IPS DF 4.7 (cell line): ENCODE data around the gene SYAP1.
"Not testable (repeated sequence)": the region's sequence is repeated elsewhere in the genome, so short reads cannot be mapped to it uniquely, and the experiment has no call there.

Source experiments
- DNase-seq: peaks from one replicate; pipeline ENCODE4 v3.0.0-alpha.2; 2013; ENCODE audit warnings: low spot score; ENCODE audit errors: extremely low read depth

Gene SYAP1

DNA sequence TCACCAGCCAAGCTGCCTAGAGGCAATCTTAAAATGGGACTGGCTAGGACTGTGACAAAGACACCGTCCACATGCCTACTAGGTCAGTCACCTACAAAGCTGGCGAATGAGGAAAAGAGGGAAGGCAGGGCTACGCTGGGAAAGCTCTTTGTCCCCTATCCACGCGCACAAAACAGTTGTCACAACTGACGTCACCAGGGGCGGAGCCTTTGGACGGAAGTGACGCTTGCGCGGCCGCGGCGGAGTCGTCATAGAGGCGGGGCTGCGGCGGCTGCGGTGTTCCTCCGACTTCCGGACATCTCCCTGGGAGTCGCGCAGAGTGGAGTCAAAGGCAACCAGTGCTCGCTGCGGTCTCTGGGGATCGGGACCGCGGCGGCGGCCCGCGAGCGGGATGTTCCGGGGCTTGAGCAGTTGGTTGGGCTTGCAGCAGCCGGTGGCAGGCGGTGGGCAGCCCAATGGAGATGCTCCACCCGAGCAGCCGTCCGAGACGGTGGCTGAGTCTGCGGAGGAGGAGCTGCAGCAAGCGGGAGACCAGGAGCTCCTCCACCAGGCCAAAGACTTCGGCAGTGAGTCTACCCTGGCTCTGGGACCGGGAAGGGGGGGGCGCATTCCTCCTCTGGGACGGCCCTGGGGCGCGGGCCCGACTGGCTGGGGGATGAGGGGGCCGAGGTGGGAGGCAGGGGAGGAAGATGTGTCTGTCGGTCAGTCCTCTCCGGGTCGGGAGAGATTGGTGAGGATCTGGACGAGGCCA is at the start of gene SYAP1:
SYAP1 (plus strand) TSS at position 279 of the 751 bp plus-strand sequence; CDS start at position 392, 113 bp downstream.
- DNase-seq: peak; percentile 69

DNA sequence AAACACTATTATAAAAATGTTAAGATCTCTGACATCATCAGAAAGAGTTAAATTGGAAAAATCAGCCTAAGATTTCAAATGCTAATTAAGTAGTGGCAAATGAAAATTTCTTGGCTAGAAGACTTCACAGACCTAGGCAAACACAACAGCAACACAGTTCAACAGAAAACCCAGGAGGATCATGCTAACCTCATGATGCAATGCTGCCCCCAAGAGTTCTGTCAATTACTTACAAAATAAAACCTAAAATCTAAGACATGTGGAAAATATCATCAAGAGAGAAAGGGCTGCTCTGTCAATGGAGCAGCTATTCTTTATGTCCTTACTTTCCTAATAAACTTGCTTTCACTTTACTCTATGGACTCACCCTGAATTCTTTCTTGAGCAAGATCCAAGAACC is 48.4 kb upstream of the SYAP1 start:
- DNase-seq: no peak

DNA sequence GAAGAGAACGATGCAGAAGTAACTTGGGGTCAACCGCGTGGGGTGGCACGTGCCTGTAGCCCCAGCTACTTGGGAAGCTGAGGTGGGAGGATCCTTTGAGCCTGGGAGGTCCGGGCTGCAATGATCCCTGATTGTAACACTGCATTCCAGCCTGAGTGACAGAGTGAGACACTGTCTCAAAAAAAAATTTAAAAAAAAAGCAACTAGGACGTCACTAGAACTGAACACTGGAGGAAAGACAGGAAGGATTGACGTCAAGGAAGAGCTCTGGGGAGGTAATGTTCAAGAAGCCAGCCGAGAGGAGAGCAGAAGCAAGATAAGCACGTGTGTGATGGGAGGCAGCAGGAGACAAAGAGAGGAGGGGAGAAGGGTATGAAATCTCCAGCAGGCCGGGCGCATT is 40.7 kb upstream of the SYAP1 start:
- DNase-seq: no peak

- DNase-seq: no peak
These were observed 36.3 kb upstream of the SYAP1 start for GRCh38 chrX:16683007-16683664.

GRCh38 chrX:16687514-16687913 is 31.9 kb upstream of the SYAP1 start:
- no peak for DNase-seq

DNA sequence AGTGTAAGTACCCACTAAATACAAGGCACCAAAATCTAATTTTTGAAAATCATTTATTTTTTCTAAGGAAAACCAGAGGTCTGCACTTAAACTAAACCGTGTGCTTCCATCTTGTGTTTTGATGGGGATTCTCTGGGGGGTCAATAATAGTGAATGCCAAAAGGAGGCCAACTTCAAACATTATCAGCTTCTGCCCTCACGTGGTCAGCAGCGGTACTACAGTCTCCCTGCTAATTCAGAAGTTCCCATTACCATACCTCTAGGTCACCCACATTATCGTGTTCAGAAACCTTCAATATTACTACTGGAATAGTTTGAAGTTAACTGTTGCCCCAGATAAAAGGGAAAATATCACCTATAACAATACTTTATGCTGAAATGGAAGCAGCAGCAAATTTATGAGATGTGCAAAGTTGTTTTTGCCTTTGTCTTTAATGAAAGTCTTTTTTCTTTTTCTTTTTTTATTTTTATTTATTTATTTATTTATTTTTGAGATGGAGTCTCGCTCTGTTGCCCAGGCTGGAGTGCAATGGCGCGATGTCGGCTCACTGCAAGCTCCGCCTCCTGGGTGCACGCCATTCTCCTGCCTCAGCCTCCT is 24.2 kb upstream of the SYAP1 start:
- DNase-seq: no peak

DNA sequence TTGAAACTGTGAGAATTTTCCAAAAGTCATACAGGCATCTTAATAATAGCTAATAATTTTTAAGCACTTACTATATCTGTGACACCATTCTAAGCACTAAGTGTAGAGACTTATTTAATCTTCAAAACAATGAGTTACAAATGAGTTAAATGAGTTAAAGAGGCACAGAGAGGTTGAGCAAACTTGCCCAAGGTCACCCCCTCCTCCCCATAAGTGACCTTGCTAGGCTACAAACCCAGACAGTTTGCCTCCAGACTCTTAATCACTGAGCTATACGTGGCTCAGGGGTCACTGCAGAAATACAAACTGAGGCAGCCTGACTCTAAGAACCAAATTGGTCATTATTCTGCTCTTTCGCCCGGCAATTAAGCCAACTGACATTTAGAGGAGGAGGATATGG is 22.5 kb upstream of the SYAP1 start:
- DNase-seq: no peak

- no peak for DNase-seq
These were observed 20.0 kb upstream of the SYAP1 start for GRCh38 chrX:16699389-16699788.

DNA sequence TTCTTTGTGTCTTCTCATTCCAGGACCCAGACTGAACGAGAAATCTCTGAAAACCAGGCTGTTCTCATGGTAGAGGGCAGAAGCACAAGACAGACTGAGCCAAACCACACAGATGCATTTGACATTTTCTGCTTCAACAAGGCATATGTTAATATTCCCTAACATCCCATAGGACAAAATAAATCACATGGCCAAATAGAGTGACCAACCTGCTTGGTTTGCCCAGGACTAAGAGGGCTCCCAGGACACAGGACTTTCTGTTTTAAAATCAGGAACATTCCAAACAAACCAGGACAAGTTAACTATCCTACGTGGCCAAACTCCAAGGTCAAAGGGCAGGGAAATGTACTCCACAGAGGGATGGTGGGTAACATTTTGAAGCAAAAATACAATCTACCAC is 18.7 kb upstream of the SYAP1 start:
- no peak for DNase-seq

DNA sequence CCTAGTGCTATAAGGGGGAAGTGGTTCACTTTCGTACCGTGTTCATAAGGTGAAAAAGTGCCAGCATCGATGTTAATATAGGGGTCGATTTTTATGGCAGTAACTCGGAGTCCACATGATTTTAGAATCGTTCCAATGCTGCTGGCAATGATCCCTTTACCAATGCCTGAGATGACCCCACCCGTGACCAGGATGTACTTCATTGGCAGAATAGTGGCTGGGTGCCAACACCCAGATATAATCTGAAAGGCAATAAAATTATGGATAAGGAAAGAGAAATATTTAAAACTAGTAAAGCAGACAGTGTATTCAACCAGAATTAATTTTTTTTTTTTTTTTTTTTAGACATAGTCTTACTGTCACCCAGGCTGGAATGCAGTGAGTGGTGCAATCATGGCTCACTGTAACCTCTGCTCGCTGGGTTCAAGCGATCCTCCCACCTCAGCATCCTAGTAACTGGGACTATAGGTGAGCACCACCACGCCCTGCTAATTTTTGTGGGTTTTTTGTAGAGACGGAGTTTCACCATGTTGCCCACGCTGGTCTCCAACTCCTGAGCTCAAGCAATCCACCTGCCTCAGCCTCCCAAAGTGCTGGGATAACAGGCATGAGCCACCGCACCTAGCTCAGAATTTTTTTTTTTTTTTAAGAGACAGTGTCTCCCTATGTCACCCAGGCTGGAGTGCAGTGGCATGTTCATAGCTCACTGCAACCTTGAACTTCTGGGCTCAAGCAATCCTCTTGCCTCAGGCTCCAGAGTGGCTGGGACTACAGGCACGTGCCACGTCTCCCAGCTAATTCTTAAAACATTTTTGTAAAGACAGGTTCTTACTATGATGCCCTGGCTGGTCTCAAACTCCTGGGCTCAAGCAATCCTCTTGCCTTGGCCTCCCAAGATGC is 16.5 kb upstream of the SYAP1 start:
- DNase-seq: no peak

GRCh38 chrX:16705370-16705769 is 14.0 kb upstream of the SYAP1 start:
- no peak for DNase-seq

- no peak for DNase-seq
These were observed 11.4 kb upstream of the SYAP1 start for GRCh38 chrX:16708016-16708415.

DNA sequence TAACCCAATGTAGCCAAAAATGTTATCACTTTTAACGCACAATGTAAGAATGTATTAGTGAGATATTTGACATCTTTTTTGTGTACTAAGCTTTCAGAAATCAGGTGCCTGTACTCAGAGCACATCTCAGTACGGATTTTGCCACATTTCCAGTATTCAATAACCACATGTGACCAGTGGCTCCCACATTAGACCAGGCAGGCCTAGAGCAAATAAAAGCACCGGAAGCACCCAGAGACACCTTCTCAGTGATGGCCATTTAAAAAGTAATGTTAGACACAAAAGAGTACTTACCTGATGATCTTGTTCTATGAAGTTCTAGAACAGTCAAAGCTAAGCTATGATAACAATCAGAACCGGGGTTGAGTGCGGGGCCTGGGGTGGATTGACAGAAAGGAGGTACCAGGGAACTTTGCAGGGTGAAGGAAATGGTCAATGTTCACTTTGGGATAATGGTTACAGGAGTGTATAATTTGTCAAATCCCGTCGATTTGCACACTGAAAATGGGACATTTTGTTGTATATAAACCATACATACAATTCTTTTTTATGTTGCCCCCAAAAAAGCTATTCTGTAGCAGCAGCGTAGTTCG is 8.1 kb upstream of the SYAP1 start:
- no peak for DNase-seq

DNA sequence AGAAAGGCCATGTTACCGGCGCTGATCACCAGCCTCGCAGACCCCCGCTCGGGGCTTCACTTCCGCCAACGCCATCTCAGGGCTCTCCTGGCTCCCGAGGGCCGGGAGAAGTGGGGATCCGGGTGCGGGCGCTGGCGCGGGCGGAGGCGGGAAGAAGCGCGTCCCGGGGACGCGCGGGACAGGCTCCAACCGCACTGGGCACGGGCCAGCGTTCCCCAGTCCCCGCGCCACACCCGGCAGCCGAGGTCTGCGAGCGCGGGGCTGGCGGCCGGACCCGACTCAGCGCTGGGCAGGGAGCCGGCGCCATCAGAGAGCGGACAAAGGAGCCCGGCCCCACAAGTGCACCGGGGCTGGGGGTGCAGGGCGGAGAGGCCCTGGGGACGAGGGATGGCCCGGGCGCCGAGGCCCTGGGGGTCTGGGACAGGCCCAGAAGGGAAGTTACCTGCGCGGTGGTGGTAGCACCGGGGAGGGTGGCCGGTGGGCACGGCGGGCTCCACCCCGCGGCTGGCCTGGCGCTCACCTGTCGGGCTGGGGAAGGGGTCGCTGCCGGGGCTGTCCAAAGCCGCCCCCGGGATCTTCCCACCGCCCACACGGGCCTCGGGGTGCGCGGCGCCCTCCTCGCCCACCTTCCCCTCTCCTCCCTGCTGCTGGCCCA is 7.4 kb upstream of the SYAP1 start:
- no peak for DNase-seq

DNA sequence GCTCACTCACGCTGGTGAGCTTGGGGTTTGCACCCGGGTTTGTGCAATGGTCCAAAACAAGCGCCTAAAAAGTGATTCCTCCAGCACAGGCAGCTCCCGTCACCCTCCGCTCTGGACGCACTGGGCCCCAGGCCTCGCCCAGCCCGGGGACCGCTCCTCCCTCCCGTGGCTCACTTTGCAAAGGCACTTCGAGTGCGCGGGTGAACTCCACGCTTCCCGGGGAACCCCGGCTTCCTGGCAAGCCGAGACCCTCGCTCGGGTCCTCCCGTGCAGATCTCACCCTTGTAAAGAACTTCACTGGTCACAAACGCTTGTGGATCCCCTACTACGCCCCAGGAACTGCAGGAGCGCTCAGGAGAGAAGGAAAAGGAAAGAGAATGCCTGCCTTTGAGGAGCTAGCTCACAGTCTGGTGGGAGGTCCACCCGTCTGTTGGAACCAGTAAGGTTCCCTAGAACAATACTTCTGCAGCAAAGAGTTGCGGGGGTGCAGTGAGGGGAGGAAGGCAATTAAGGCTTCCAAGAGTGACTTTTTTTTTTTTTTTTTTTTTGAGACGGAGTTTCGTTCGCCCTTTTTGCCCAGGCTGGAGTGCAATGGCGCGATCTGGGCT is 6.8 kb upstream of the SYAP1 start, which contains the start of gene CTPS2:
CTPS2 (minus strand) TSS at position 122 of the 608 bp plus-strand sequence. CDS start 9,767 bp downstream, outside the sequence.
- DNase-seq: no peak

DNA sequence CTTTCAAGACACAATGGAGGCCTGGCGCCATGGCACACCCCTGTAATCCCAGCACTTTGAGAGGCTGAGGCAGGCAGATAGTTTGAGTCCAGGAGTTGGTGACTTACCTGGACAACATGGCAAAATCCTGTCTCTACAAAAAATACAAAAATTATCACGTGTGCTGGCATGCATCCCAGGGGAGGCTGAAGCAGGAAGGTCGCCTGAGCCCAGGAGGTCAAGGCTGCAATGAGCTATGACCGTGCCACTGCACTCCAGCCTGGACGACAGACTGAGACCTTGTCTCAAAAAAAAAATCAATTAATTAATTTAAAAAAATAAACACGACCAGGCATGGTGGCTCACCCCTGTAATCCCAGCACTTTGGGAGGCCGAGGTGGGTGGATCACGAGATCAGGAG is 4.9 kb upstream of the SYAP1 start:
- DNase-seq: no peak

DNA sequence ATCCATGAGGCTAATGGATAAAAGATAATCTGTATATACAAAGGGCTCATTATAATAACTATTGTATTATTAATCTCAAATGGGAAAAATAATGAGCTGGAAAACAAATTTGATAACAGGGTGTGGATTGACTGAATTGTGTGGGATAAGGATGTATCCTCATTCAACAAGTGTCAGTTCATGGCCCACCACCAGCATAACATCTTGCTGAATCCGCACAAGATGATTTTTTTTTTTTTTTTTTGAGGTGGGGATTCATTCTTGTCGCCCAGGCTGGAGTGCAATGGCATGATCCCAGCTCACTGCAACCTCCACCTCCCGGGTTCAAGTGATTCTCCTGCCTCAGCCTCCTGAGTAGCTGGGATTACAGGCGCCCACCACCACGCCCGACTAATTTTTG is 3.8 kb upstream of the SYAP1 start:
- not testable (repeated sequence) for DNase-seq

DNA sequence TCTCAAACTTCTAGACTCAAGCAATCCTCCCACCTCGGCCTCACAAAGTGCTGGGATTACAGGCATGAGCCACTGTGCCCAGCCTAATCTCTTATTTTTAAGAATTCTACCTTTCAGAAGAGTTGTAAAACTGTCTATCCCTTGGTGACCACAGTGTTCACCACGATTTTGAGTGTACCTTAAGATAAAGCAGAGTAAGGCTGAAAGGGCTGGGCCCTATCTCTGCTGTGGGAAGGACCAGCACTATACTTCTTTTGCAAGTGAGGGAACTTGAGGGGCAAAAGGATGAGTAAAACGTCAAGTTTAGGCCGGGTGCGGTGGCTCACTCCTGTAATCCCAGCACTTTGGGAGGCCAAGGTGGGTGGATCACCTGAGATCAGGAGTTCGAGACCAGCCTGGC is 3.0 kb upstream of the SYAP1 start:
- not testable (repeated sequence) for DNase-seq

- DNase-seq: no peak
These were observed 533 bp upstream of the SYAP1 start for GRCh38 chrX:16718824-16719333.

DNA sequence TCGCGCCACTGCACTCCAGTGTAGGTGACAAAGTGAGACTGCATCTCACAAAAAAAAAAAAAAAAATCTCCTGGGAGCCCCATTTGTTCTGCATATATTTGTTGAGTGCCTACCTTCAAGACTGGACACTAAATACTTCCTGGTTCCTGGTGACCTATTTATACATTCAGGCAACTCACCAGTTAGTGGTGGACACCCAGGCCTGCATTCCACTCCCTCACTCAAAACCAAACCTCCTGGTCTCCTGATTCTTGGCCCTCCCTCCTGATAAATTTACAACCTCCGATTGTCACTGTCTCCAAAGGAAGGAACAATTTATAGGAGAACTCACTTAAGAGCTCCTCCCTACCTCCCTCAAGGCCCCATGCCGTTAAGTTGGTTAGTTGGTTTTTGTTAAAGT is 3.1 kb downstream of the SYAP1 start:
- DNase-seq: no peak
